Measurements from ENCODE around the gene FEN1.

The FEN1 gene

GRCh38 chr11:61838501-61838900 lies 45.8 kb downstream of the FEN1 start:
- no peak overlapping the region for H3K27ac ChIP-seq
- DNase-seq (ENCODE audit: low read depth, low spot score) = no peak

GRCh38 chr11:61838921-61839320 lies 46.2 kb downstream of the FEN1 start:
- H3K27ac ChIP-seq = no peak overlapping the region
- DNase-seq (ENCODE audit: low read depth, low spot score) = no peak

- H3K27ac ChIP-seq = no peak overlapping the region
- DNase-seq (ENCODE audit: low read depth, low spot score) = no peak
Measured at GRCh38 chr11:61839742-61840141, 47.0 kb downstream of the FEN1 start.

GRCh38 chr11:61840371-61840770 lies 47.7 kb downstream of the FEN1 start:
- no peak overlapping the region for H3K27ac ChIP-seq

GRCh38 chr11:61841636-61842527 lies 49.2 kb downstream of the FEN1 start:
- no peak for DNase-seq (ENCODE audit: low read depth, low spot score)

More at GRCh38 chr11:61840371-61840770, 47.7 kb downstream of the FEN1 start:
- DNase-seq (ENCODE audit: low read depth, low spot score) = no peak

GRCh38 chr11:61842528-61842820 lies 49.8 kb downstream of the FEN1 start:
- DNase-seq (ENCODE audit: low read depth, low spot score) = no peak
- H3K27ac ChIP-seq = no peak overlapping the region

More at GRCh38 chr11:61841636-61842527, 49.2 kb downstream of the FEN1 start:
- H3K27ac ChIP-seq = no peak overlapping the region

- no peak overlapping the region for H3K27ac ChIP-seq
- DNase-seq (ENCODE audit: low read depth, low spot score) = no peak
Measured at GRCh38 chr11:61844909-61845565, 52.3 kb downstream of the FEN1 start.

- no peak overlapping the region for H3K27ac ChIP-seq
- DNase-seq (ENCODE audit: low read depth, low spot score) = no peak
Measured at GRCh38 chr11:61846362-61847020, 53.8 kb downstream of the FEN1 start.

All from epithelial cell of prostate (primary cell).